ENCODE data around the gene PLXNC1.

Gene PLXNC1

DNA sequence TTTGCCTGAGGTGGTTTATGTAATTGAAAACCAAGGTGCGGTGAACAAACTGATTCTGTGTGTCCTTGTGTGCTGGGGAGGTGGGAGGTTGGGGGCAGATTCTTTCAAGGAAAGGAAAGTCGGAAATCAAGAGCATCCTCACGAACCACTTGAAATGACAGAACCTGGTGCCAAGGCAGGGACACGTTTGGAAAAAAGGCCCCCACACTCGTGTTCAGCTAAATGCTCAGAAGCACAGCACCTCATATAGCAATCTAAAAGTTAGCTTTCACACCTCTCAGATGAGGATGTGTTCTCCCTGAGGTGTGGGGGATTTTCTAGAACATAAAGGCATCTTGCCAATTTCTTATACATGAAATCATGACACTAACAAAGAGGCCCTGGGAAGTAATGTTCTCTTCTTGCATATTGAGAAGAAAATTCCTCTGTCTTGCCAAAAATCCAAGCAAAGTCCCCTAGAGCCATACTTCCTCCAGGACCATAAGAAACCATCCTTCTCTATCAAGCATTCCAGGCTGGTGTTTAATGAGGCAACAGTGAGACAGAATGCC lies 119.6 kb downstream of the PLXNC1 start:
- no peak for DNase-seq

DNA sequence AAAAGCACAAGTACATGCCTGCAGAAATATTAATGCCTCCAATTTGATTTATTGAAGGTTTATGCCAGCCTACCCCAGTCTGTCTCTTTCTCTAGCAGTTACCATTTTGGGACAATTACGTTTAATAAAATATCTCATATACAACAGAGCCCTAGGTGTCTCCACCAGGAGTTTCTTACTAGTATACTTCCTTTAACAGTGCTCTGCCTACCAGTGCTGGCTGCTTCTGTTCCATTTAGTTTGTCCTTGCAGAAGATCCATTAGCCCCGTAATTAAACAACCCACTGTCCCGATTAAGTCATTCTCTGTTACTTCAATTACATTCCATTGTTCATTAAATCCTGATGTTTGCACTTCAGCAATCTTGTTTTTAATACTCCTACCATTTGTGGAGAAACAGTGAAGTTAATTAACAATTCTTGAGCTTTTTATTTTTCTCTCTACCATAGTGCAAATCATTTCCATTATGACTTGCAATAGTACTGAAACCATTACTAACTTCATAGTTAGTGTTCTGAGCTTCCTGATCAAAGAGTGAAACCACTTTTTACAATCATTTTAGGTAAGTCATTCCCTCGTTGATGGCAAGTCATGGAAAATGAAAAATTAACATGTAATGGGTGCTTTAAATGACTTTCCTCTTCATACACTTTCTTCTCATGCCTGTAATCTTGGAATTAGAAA lies 121.1 kb downstream of the PLXNC1 start:
- no peak for DNase-seq

DNA sequence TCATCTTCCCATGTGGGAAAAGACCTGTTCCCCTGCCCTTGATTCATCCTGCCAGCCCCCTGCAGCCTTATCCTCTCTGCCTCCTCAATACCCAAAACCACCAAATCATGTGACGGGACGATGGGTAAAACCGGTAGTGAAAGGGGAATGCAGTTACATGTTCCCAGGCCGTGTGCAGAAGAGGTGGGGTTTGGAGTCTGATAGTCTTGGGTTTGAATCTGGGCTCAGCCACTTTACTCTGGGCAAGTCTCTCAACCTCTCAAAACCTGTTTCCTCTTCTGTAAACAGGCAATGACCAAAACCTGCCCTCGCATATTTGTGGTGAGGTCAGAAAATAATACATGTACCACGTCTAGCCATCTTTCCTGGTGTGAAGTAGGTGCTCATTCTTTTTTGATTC lies 123.0 kb downstream of the PLXNC1 start:
- DNase-seq: no peak

DNA sequence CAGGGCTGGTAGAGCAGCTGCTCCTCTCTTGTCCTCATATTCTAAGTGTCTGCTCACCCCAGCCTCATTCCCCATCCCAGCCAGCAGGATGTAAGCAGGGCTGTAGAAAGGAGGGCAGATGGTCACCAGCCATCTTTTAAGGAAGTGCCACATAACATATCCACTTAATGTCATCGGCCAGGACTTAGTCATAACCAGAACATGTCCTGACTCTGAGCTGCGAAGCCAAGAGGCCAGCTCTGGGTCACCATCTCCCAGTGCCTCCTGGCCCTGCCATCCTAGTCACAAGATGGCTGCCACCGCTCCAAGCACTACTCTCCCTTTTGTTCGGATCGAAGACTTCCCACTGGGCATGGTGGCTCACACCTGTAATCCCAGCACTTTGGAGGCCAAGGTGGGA lies 123.9 kb downstream of the PLXNC1 start:
- no peak for DNase-seq

DNA sequence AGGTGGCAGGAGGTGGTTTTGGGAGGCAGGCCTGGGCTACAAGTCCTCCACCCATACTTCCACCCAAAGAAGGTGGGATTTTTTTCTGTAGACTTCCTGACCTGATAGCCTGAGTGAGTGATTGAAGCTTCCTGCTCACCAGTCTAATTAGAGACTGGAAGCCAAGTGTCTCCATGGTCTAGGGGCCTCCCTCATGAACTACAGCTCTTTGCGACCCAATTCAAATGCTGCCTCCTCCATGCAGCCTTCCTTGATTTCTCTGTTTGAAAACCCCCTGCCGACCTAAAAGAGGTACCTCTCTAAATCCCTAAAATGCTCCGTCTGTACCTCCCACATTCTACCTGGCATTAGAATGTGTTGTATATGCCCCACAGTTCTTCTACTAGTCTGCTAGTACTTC lies 124.9 kb downstream of the PLXNC1 start:
- DNase-seq: no peak

DNA sequence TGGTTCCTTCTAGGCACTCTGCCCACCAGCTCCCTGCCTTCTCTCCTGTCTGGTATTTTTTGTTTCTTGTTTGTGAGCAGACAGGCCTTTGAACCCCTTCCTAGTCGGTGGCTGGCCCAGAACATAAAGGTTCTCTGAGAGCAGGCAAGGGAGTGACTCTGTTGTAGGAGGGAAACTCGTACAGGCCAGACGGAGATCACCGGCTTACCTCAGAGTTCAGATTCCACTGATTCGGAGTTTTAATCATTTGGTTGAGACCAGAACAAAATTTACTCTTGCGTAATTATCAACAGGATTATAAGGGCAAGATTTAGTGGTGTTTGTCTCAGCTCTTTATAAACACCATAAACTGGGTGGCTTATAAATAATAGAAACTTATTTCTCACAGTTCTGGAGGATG lies 128.3 kb downstream of the PLXNC1 start:
- DNase-seq: no peak

DNA sequence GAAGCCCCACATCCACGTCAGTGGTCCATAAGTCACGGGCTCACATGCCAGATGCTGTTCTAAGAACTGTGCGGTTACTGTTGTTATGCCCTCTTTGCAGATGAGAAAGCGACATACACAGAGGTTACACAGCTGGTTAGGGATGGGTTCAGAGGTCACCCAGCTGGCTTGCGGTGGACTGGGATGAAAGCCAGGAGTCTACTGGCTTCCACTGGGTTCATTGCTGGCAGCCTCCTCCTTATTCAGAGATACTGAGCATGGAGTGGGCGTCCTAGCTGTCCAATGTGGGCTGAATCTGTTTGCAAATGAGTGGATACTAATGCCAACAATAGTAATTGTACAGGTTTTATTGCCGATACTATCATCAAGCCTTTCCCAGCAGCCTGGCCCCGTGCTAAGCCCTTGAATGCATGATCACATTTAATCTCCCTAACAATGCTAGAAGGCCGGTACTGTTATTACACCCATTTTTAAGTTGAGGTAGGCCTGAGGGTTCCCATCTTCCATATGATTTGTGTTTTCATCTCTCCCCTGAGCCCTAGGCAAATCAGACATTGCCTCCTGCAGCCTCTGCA lies 129.1 kb downstream of the PLXNC1 start:
- peak; percentile 20 for DNase-seq

DNA sequence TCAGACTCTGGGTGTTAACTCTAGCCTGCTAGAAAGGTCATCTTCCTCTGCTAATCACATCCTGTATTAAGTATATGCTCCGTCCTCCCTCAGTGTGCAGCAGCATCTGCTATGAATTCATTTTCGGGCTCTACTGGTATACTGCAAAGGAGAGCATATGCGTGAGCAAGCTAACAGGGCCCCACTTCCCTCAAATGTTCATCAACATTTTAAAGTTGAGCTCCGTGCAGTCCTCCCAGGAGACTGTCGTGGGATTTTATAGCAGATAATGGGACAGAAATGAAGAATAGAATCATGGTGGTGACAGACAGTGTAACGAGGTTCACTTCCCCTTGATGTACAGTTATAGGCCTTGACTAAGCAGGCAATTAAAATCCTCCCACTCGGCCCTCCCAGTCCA lies 131.7 kb downstream of the PLXNC1 start:
- DNase-seq: no peak

DNA sequence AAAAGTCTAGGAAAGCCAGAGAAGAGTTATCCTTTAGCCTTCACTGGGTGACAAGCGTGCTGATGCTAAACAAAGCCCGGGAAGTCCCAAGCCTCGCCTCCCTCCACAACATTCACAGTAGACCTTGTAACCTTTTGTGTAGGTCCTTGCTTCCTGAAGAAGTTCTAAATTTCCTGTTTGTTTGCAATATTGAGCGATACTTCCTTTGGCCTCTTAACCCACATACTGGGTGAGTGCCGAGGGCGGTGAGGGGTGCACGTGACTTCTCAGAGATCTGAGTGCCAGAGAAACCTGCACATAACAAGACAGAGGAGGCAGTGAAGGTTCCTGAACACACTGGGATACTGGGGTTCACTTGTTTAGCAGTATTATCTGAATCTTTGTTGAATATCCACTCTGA lies 134.3 kb downstream of the PLXNC1 start:
- DNase-seq: no peak

DNA sequence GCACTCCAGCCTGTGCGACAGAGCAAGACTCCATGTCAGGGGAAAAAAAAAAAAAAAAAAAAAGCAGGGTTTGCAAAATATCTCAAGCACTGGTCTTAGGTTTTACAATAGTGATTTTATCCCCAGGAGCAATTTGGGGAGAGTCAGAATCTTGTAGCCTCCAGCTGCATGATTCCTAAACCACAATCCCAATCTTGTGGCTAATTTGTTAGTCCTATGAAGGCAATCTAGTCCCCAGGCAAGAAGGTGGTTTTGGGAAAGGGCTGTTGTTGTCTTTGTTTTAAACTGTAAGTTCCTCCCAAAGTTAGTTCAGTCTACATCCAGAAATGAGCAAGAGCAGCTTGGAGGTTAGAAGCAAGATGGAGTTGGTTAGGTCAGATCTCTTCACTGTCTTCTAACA lies 135.7 kb downstream of the PLXNC1 start:
- DNase-seq: no peak

DNA sequence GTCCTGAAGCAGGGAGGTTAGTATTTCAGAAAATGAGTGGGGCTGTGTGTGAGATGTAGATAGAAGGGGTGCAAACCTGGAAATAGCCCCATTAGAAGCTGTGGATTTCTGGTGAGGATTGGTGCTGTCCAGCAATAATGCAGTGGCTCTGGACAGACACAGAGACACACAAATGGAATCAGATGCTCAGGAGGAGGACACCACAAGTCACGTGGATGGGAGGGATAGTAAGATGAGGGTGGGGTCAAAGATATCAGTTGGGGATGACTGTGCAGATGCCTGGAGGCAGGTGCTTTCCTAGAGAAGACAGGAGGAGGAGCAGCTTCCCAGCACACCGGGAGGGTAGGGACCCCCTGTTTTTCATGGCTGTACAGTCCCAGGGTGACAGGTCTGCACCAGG lies 136.5 kb downstream of the PLXNC1 start:
- no peak for DNase-seq

DNA sequence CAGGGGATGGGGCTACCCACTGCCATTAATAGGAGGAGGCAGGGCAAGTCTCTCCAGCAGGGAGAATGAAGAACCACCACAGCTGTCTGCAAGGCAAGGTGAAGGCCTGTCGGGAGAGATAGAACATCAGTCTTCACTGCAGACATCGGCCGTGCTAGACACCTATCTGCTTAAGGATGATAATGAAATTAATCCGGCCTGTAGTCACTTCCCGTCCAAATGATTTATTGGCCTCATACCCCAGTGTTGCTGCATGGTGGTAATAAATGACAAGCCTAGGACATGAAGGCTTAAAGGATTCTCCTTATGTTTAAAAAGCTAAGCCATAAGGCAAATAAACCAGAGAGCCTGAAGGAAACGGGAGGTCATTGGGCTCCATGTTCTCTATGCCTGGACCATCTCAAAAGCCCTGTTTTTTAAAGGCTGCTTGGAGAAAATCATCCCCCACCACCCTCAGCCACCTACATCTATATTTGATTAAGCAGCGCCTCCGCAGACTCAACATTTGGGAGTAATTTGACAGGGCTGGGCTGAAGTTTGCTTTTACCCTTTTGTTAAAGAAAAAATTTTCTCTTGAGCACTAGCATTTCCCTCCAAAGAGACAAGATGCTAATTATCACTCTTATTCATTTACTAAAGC lies 137.7 kb downstream of the PLXNC1 start:
- DNase-seq: no peak

DNA sequence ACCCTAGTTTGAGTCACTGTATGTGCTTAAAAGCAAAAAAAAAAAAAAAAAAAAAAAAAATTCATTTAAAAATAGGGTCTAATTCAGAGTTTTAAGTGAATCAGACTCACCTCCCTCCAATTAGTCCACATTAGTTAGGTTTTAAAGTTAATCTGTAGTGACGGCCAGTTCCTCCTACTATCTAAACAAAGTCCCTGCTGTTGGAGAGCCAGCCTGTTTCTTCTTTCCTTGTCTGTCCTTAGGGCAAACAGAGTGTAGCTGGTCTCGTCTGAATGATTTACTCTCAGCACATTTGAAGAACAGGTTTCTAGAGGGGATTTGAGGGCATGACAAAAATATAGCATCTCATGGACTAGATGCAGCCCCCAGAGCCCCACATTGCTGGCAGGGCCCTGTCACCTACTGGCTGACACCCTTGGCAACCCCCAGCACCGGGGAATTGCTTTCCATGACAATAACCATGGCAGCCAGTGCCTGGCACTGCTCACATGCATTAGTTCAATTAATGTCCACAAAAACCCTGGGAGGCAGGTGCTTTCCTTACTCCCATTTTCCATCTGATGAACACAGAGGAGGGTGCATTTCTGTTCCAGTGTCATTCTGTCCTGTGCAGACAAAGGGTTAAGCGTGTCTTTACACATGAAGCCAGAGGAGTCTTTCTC lies 138.3 kb downstream of the PLXNC1 start:
- DNase-seq: no peak

DNA sequence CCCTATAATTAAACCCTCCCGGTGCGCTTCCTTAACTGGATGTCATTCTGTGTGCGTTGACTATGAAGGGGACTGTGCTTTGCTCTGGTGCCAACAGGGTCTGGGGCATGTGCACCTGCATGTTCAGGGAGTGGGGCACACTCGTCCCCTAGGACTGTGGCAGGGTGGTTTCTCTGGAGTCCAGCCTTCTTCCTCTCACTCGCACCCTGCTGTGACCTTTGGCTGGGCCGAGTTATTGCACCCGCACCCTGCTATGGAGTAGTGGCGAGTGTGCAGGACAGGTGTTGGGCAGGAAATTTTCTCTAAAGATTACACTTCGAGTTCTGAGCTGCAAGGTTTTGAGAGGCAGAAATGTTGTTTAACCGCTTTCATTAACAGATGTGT lies 138.9 kb downstream of the PLXNC1 start:
- DNase-seq: no peak

DNA sequence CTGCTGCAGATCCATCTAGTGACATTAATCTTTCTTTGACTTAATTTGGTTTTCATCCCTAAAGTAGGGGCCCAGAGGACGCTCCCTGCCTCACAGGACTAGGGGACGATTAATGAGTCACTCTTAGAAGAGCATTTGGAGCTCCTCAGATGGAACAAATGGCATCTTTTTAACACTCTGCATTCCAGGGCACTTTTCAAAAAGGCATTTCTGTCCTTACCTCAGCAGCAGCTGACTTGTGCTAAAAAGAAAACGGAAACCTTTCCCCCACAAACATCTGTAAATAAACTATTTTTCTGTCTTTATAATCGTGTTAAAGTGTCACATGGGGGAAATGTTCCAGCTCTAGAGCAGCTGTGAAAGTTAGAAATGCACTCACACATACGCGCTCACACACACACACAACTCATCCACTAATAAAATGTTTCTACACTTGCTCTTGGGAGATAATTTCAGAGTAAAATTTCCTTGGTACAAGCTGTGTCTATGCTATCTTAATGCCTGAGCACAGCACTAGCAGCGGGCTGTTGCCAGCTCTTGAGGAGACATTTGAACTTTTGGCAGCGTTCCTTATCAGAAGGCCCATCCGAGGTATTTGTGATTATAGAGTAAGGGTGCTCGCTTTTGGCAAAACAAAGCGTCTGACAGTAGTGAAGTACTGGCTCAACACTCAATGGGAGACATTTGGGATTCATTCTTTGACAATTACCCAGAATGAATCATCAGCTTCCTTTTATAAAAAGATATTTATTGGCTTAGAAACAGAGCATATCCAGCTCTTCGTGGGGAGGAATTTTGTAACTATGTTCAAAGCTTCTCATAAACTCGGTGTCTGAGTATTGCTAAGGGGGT lies 141.3 kb downstream of the PLXNC1 start:
- DNase-seq: no peak

DNA sequence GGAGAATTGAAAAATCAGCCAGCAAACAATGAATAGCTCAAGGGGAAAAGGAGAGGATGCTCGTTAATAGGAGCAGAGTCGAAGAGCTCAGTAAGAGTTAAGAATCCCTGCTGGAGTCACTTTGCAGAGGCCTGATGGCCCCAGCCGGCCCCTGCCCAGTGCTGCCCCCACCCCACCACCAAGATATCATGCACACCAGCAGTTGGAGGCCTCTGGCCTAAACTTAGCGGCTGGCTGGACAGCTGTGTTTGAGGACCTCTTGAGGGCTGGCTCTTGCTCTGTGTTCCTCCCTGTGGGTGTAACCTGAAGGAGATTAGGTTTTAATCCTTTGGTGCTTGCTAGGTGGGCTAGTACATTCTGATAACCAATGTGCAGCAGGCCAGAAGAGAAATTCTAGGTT lies 142.0 kb downstream of the PLXNC1 start:
- DNase-seq: no peak

DNA sequence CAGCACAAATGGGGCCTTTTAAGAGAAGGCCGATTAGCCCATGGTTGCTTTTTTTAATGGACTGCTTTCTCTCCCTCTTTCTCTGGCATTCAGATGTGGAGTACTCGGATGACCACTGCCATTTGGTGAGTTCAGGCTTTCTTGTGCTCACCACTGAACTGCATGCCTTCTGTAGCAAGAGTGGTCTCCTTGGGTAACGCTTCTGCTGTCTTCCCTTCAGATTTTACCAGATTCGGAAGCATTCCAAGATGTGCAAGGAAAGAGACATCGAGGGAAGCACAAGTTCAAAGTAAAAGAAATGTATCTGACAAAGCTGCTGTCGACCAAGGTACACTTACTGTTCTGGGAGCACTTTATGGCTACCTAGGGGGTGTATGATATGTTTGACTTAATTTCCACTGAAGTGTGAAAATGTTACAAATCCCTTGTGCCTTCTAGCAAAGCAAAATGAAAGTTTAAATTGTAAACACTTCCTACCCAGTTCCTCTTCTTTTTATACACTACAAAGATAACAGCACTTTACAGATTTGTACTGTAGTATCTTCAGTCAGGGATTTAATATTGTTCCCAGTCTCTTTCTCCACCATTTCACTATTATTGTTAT lies 148.8 kb downstream of the PLXNC1 start:
- no peak for DNase-seq

DNA sequence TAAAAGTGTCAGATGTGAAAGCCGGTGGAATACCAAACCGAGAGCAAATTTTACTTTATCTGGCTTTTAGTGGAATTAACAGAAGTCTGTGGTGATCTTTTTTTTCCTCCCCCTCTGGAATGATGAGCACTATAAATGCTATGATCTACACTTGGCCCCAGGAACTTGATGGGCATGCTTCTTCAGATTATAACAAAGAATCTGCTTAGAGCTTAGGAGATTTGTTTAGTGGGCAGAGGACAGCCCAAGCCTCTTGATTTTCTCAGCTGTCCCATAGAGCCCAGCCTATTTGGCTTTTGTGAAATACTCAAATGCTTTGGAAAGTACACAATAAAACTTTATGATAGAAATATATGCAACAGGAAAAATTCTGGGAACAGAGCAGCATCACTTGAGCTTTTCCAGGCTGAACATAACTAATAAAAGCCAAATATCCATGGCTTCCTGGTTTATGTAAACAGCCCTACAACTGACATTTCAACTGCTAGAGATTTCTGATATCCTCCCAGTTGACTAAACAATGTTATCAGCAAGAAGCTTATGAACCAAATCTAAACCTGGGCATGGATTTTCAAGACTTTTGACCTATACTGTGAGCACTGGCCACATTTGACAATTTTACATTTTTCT lies 149.6 kb downstream of the PLXNC1 start:
- DNase-seq: no peak

DNA sequence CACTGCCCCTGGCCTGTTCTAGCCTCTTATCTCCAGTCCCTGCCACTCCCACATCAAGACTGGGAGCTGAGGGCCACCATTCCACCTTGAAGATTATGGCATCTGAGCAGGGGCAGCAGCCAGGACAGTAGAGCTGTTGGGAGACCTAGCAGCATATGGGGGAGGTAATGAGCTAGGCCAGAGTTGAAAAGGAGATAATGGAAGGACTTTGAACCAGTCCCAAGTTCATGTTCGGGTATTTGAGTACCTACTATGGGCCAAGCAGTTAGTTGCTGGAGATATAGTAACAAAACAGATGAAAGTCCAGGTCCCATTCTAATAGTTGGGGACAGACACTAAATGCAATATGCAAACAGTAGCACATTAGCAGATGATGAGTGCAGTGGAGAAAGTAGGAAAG lies 151.5 kb downstream of the PLXNC1 start:
- DNase-seq: no peak

DNA sequence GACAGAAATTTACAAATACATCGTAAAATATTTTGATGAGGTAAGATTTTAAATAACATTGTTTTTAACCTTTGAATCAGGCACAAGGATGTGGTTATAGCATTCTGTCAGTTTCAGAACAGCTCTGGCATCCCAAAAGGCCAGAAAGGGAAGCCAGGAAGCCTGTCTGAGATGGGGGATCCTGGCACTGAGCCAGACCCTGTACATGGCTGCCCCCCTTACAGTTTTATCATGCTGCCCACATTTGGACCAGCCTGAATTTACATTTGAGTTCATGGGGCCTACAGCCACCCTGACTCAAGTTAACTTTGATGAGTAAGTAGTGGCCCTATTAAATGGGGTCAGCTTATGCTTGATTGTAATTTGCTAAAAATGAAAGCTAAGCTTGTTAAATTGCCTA lies 155.6 kb downstream of the PLXNC1 start:
- no peak for DNase-seq

DNA sequence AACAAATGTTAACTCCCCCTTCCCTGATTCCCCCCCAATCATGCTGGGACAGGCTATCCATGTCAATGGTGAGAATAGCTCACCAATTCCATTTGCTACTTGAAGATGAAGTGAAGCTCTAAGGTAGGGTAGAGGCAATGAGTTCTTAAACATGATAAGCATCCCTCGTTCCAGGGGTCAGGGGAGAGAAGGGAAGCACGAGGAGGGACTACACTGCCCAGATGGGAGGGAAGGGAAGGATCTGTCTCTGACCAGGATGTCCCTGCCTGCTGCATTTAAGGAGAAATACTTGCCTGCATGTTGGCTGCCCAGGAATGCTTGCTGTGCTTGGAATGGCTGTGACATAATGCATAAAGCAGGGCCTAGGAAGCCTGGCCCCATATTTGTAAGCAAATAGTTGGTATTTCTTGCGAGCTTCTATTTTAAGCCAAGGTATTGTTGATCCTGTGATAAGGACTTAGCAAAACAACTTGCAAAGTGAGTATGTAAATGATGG lies 156.2 kb downstream of the PLXNC1 start:
- no peak for DNase-seq

Data from midbrain (tissue), 1 donor.